ENCODE results near the gene KCTD4.
A peak's percentile ranks its signal among the peaks of the same experiment; 100 is the strongest.
"Not testable (repeated sequence)": the region's sequence is repeated elsewhere in the genome, so short reads cannot be mapped to it uniquely, and the experiment has no call there.

The KCTD4 gene

GRCh38 chr13:45200701-45201232 lies at the start of gene KCTD4:
KCTD4 (minus strand) TSS chr13:45201045; CDS start chr13:45194567, 6,478 bp downstream.
- no peak for DNase-seq

GRCh38 chr13:45249662-45250061 lies 48.8 kb upstream of the KCTD4 start:
- DNase-seq, result no peak

DNA sequence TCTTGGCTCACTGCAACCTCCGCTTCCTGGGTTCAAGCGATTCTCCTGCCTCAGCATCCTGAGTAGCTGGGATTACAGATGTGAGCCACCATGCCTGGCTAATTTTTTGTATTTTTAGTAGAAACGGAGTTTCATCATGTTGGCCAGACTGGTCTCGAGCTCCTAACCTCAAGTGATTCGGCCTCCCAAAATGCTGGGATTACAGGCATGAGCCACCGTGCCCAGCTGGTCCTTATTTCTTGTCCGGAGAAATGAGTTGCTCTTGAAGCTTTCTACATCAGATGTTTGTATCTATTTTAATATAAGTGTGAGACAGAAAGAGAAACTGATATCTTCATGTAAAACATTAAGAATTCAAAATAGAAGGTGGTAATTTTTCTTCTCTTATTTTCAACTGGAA lies 43.9 kb upstream of the KCTD4 start:
- DNase-seq, result not testable (repeated sequence)

GRCh38 chr13:45243077-45243476 lies 42.2 kb upstream of the KCTD4 start:
- no peak for DNase-seq

GRCh38 chr13:45242524-45242923 lies 41.7 kb upstream of the KCTD4 start:
- no peak for DNase-seq

- peak in 1 of 3 donors; percentile 33 for DNase-seq
These were observed 41.2 kb upstream of the KCTD4 start for GRCh38 chr13:45242070-45242469.

- DNase-seq, result peak; percentile 37 to 72 (median 44)
These were observed 39.3 kb upstream of the KCTD4 start for GRCh38 chr13:45240143-45240542.

DNA sequence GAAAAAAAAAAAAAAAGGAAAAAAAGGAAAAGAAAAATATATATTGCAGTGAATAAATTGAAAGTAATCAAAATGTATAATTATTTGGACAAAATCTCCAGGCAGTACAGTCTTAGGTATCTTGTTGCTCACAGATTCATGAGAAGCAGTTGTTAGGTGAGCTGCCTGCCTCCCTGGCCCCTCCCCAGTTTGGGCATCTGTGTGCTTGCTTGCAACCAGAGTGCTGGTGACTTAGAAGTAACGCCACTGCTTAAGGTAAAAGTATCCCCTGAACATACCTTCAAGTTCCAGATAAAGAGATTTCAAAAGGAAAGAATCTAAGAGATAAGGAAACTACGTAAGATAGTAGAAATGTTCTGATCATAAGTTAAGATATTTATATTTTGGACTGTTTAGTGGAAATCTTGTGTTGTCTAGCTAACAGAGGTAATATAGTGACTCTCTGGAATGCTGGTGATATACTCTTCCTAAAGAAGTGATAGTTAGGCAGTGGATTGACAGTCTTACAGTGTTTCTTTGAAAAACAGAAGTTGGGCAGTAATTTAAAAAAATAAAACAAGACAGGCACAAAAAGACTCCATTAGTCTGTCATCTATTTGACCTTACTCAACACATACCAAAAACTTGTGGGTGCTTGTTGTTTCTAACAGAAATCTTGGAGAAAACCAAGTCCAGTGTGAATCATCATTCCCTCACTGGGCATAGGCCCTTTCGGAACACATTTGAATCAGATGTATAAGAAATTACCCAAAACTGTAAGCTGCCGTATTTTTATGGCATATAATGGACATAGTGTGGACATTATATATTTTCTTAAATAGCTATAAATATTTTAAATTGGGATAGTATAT lies 38.3 kb upstream of the KCTD4 start:
- peak; percentile 59 to 80 (median 73) for DNase-seq

- peak; percentile 25 to 52 (median 45) for DNase-seq
These were observed 31.7 kb upstream of the KCTD4 start for GRCh38 chr13:45232591-45232990.

DNA sequence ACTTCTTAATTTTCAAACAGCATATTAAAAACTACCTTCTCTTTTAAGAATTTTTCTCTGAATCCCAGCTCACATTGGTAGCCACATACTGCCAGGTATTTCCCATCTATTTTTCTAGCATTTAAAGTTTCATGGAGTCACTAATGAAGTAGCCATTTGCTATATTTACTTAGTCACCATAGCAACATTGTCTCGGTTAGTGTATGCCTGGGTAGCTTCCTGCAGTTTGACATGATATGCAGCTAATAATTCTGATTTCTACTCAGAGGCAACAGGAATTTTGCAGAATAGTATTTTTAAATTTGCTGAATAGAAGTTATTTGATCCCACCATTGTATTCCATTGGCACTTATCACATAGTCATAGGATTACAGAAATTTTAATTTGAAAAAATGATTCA lies 30.9 kb upstream of the KCTD4 start:
- no peak for DNase-seq

GRCh38 chr13:45231305-45231704 lies 30.5 kb upstream of the KCTD4 start:
- DNase-seq, result no peak

DNA sequence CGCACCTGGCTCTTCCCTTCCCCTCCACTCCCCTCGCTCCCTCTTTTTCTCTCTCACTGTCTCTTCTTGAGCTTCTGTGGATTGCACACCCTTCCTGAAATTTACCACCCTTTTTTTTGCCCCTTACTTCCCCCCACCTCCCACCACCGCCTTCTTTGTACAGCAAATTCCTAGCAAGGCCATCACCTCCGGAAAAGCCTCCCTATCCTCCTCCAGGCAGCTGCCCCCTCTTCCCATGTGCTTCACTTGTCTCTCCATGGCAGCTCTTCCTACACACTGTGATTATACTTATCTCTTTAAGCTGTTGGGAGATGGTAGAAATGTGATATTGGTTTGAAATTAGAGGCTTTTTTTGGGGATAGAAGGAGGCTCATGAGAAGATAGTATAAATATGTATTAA lies 28.3 kb upstream of the KCTD4 start:
- no peak for DNase-seq

GRCh38 chr13:45228002-45228401 lies 27.2 kb upstream of the KCTD4 start:
- no peak for DNase-seq

DNA sequence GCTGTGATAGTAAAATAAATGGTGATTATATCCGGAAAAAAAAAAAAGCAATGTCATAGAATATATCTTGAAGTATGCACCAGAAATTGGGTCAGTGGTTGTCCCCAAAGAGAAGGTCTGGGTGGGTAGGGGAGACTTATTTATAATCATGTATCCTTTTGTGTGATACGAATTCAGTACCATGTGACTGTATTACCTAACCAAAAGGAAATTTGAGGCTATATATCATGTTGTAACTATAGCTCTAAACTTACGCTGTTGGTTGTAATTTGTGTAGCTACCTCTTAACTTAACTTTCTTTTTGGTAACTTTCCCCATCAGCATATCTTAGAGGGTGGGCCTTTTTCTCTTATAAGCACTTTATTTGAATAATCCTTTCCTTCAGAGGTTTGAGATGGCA lies 25.2 kb upstream of the KCTD4 start:
- no peak for DNase-seq

DNA sequence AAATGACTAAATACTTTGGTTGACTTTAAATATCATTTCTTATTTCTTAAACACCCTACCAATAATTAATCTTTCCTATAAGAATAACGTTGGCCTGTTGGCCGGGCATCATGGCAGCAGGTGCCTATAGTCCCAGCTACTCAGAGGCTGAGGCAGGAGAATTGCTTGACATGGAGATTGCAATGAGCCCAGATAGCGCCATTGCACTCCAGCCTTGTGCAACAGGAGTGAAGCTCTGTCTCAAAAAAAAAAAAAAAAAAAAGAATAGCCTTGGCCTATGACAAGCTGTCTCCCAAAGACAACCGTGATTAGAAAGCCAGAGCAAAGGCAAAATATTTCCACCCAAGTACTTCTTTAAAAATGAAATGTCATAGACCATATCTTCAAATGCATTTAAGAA lies 24.5 kb upstream of the KCTD4 start:
- no peak for DNase-seq

- DNase-seq, result peak in 2 of 3 donors; percentile 27 to 30
These were observed 23.3 kb upstream of the KCTD4 start for GRCh38 chr13:45224176-45224575.

DNA sequence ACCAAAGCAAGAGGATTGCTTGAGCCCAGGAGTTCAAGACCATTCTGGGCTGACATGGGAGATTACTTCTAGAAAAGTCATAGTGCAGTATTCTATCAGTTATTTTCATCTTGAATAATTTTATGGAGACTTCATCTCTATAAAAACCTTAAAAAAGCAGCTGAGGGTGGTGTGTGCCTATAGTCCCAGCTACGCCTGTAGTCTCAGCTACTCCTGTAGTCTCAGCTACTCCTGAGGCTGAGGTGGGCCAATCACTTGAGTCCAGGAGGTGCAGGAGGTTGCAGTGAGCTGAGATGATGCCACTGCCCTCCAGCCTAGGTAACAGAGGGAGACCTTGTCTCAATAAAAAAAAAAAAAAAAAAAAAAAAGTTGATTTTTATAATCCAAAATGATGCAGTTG lies 22.1 kb upstream of the KCTD4 start:
- no peak for DNase-seq

GRCh38 chr13:45222516-45222915 lies 21.7 kb upstream of the KCTD4 start:
- no peak for DNase-seq

- no peak for DNase-seq
These were observed 19.6 kb upstream of the KCTD4 start for GRCh38 chr13:45220403-45220802.

- DNase-seq, result peak; percentile 61 to 84 (median 81)
These were observed 19.1 kb upstream of the KCTD4 start for GRCh38 chr13:45219938-45220375.

GRCh38 chr13:45219123-45219891 lies 18.5 kb upstream of the KCTD4 start:
- DNase-seq, result peak; percentile 26 to 45 (median 40)

GRCh38 chr13:45218689-45219088 lies 17.8 kb upstream of the KCTD4 start:
- DNase-seq, result no peak

- no peak for DNase-seq
These were observed 15.3 kb upstream of the KCTD4 start for GRCh38 chr13:45216193-45216592.
